ENCODE results near the gene CD274.
"Not testable (repeated sequence)": the region's sequence is repeated elsewhere in the genome, so short reads cannot be mapped to it uniquely, and the experiment has no call there.

The CD274 gene

DNA sequence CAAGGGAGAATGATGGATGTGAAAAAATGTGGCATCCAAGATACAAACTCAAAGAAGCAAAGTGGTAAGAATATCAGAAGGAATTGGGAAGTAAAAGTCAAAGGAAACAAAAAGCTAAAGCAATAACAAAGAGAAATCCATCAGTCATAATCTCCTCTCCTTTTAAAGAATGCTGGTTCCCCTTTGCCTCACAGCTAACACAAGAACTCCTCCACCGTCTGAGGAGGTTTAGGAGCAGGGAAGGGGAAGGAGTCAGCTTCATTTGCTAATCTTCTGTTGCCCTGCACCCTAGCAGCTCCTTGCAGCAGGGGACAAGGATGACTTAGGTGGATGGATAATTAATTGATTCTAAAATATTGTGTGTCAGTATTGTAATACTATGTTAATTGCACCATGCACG, 16.4 kb downstream of the CD274 start:
- no peak for DNase-seq (ENCODE audit: low read depth)
- no peak overlapping the region for H3K4me3 ChIP-seq (ENCODE audit: low read depth, low read length)
- TF ChIP-seq MAX (IDR thresholded peaks at IDR 0.05; ENCODE audit: low read depth, low read length) (no peak), MYC (IDR thresholded peaks at IDR 0.05; ENCODE audit: low read depth, low read length) (no peak), POLR2A (IDR thresholded peaks at IDR 0.05; ENCODE audit: extremely low read depth, insufficient read length) (no peak)
- TF ChIP-seq, protein P1, sequence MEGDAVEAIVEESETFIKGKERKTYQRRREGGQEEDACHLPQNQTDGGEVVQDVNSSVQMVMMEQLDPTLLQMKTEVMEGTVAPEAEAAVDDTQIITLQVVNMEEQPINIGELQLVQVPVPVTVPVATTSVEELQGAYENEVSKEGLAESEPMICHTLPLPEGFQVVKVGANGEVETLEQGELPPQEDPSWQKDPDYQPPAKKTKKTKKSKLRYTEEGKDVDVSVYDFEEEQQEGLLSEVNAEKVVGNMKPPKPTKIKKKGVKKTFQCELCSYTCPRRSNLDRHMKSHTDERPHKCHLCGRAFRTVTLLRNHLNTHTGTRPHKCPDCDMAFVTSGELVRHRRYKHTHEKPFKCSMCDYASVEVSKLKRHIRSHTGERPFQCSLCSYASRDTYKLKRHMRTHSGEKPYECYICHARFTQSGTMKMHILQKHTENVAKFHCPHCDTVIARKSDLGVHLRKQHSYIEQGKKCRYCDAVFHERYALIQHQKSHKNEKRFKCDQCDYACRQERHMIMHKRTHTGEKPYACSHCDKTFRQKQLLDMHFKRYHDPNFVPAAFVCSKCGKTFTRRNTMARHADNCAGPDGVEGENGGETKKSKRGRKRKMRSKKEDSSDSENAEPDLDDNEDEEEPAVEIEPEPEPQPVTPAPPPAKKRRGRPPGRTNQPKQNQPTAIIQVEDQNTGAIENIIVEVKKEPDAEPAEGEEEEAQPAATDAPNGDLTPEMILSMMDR (IDR thresholded peaks at IDR 0.05; ENCODE audit: low read depth, low read length), result no peak

GRCh38 chr9:5468850-5469249, 18.5 kb downstream of the CD274 start:
- H3K4me3 ChIP-seq (ENCODE audit: low read depth, low read length), result no peak overlapping the region
- TF ChIP-seq MYC (IDR thresholded peaks at IDR 0.05; ENCODE audit: low read depth, low read length), result no peak
- DNase-seq (ENCODE audit: low read depth), result no peak

DNA sequence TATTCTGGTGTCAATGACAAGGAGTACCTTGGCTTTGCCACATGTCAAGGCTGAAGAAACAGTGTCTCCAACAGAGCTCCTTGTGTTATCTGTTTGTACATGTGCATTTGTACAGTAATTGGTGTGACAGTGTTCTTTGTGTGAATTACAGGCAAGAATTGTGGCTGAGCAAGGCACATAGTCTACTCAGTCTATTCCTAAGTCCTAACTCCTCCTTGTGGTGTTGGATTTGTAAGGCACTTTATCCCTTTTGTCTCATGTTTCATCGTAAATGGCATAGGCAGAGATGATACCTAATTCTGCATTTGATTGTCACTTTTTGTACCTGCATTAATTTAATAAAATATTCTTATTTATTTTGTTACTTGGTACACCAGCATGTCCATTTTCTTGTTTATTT, 19.8 kb downstream of the CD274 start:
- H3K4me3 ChIP-seq (ENCODE audit: low read depth, low read length), result no peak overlapping the region
- DNase-seq (ENCODE audit: low read depth), result no peak
- TF ChIP-seq POLR2A (IDR thresholded peaks at IDR 0.05; ENCODE audit: extremely low read depth, insufficient read length), result no peak
- TF ChIP-seq MAX (IDR thresholded peaks at IDR 0.05; ENCODE audit: low read depth, low read length), result no peak
- no peak for TF ChIP-seq MYC (IDR thresholded peaks at IDR 0.05; ENCODE audit: low read depth, low read length)
- TF ChIP-seq, protein P1 (IDR thresholded peaks at IDR 0.05; ENCODE audit: low read depth, low read length), result no peak

- H3K4me3 ChIP-seq (ENCODE audit: low read depth, low read length), result no peak overlapping the region
- no peak for DNase-seq (ENCODE audit: low read depth)
- TF ChIP-seq POLR2A (IDR thresholded peaks at IDR 0.05; ENCODE audit: extremely low read depth, insufficient read length), result no peak
- no peak for TF ChIP-seq MAX (IDR thresholded peaks at IDR 0.05; ENCODE audit: low read depth, low read length)
- TF ChIP-seq, protein P1 (IDR thresholded peaks at IDR 0.05; ENCODE audit: low read depth, low read length), result no peak
- no peak for TF ChIP-seq MYC (IDR thresholded peaks at IDR 0.05; ENCODE audit: low read depth, low read length)
Measured at GRCh38 chr9:5470816-5471215, 20.5 kb downstream of the CD274 start.

DNA sequence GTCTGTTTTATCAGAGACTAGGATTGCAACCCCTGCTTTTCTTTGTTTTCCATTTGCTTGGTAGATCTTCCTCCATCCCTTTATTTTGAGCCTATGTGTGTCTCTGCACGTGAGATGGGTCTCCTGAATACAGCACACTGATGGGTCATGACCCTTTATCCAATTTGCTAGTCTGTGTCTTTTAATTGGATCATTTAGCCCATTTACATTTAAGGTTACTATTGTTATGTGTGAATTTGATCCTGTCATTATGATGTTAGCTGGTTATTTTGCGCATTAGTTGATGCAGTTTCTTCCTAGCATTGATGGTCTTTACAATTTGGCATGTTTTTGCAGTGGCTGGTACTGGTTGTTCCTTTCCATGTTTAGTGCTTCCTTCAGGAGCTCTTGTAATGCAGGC, 25.3 kb downstream of the CD274 start:
- H3K4me3 ChIP-seq (ENCODE audit: low read depth, low read length); DNase-seq (ENCODE audit: low read depth): not testable (repeated sequence)

GRCh38 chr9:5478206-5478605, 27.9 kb downstream of the CD274 start:
- TF ChIP-seq, protein P1 (IDR thresholded peaks at IDR 0.05; ENCODE audit: low read depth, low read length), result no peak
- TF ChIP-seq POLR2A (IDR thresholded peaks at IDR 0.05; ENCODE audit: extremely low read depth, insufficient read length), result no peak
- TF ChIP-seq MYC (IDR thresholded peaks at IDR 0.05; ENCODE audit: low read depth, low read length), result no peak
- no peak for TF ChIP-seq MAX (IDR thresholded peaks at IDR 0.05; ENCODE audit: low read depth, low read length)
- DNase-seq (ENCODE audit: low read depth), result no peak
- no peak overlapping the region for H3K4me3 ChIP-seq (ENCODE audit: low read depth, low read length)

DNA sequence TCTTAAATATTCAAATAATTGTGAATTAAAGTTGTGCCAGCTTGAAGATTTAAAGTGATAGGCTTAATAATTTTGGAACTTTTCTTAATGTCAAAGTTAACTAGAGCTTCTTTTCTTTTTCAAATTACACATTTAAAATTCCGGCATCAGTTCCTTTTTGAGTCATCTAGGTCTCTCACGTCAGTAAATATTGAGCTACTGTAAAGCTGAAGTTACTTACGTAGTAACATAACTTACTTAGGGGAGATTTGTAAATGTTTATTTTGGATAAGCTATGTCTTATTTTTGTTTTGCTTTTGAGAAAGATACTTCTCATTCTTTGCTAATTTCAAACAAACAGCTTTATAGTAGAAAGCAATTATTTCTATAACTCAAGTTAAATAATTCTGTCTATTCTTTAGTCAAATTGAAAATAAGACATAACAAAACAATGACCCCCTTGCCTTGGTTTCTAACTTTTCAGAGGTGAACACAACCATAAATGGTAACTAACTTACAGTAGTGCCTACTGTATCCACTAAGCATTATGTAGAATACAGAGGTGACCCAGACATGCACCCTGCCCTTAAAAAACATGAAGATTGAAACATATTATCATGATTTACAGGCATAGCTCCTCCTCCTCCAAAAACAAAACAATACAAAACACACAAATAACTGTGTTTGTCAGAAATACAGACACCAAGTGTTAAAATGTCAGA, 29.8 kb downstream of the CD274 start:
- H3K4me3 ChIP-seq (ENCODE audit: low read depth, low read length), result no peak overlapping the region
- DNase-seq (ENCODE audit: low read depth), result no peak
- TF ChIP-seq MAX (IDR thresholded peaks at IDR 0.05; ENCODE audit: low read depth, low read length) (no peak), POLR2A (IDR thresholded peaks at IDR 0.05; ENCODE audit: extremely low read depth, insufficient read length) (no peak), MYC (IDR thresholded peaks at IDR 0.05; ENCODE audit: low read depth, low read length) (no peak)
- TF ChIP-seq, protein P1 (IDR thresholded peaks at IDR 0.05; ENCODE audit: low read depth, low read length), result no peak
